IMR-90 (cell line): ENCODE measurements around the gene ANKIB1. TPM values are rescaled to one million over a fixed set of nuclear protein-coding genes. Genes with fewer than 3 reads are reported as not detected.

ENCODE experiments used
- ATAC-seq: fragments of 200-7000 bp; cut with Tn5 transposase; 2 replicates; pipeline ENCODE4 v1.9.1; 2020; ENCODE audit warnings: low read depth, mild to moderate bottlenecking, moderate library complexity
- BruUV-seq: library from RNA; stranded (reverse); fragments of 400-500 nt; replicated peaks from 2 replicates; lab custom pipeline; 2021; lab: Mats Ljungman, UMichigan
- CTCF ChIA-PET: fragments of 300-600 bp; formaldehyde crosslinking; extraction: SDS; loops from one replicate; lab custom pipeline; 2021; ENCODE audit warnings: antibody characterized with exemption; lab: Yijun Ruan, JAX
- POLR2A ChIA-PET: fragments of 300-600 bp; sonication (Branson Sonifier 250); formaldehyde crosslinking; loops from one replicate; lab custom pipeline; 2022; ENCODE audit warnings: antibody characterized with exemption; ENCODE audit not compliant: unreplicated experiment; lab: Charles Lee
- DNase-seq: peaks from one replicate; pipeline ENCODE4 v3.0.0; 2013
- H2AFZ ChIP-seq: replicated peaks from 2 replicates; pipeline ENCODE3; 2013; ENCODE audit warnings: low read length, mild to moderate bottlenecking; ENCODE audit not compliant: poor library complexity
- H2AK5ac ChIP-seq: 2 replicates; pipeline ENCODE4 v1.6.1; 2013; ENCODE audit warnings: low read depth, low read length, inconsistent platforms
- H2AK9ac ChIP-seq: replicated peaks from 2 replicates; pipeline ENCODE3; 2013; ENCODE audit warnings: mild to moderate bottlenecking, low read depth, low read length, moderate library complexity; ENCODE audit not compliant: poor library complexity
- H2BK120ac ChIP-seq: 2 replicates; pipeline ENCODE4 v1.6.1; 2013; ENCODE audit warnings: low read depth, low read length, inconsistent platforms
- H2BK15ac ChIP-seq: 3 replicates; pipeline ENCODE4 v1.6.1; 2013; ENCODE audit warnings: low read depth, low read length, inconsistent platforms
- H2BK20ac ChIP-seq: 2 replicates; pipeline ENCODE4 v1.6.1; 2013; ENCODE audit warnings: low read depth, mild to moderate bottlenecking, inconsistent platforms, low read length, moderate library complexity
- H2BK5ac ChIP-seq: 2 replicates; pipeline ENCODE4 v1.6.1; 2013; ENCODE audit warnings: mild to moderate bottlenecking, low read depth, low read length, inconsistent platforms; ENCODE audit not compliant: poor library complexity, severe bottlenecking
- H3K14ac ChIP-seq: replicated peaks from 2 replicates; pipeline ENCODE4 v1.6.1; 2013; ENCODE audit warnings: low read depth, low read length, inconsistent platforms
- H3K18ac ChIP-seq: 2 replicates; pipeline ENCODE4 v1.6.1; 2013; ENCODE audit warnings: low read depth, low read length, control low read depth
- H3K23ac ChIP-seq: 2 replicates; pipeline ENCODE4 v1.6.1; 2013; ENCODE audit warnings: low read depth, low read length, inconsistent platforms
- H3K27ac ChIP-seq: 2 replicates; pipeline ENCODE4 v1.5.1; 2013; ENCODE audit warnings: mild to moderate bottlenecking, control low read depth, low read length; ENCODE audit not compliant: insufficient read depth
- H3K27me3 ChIP-seq: 2 replicates; pipeline ENCODE4 v1.6.1; 2013; ENCODE audit warnings: low read length; ENCODE audit not compliant: control insufficient read depth, insufficient read depth
- H3K36me3 ChIP-seq: 2 replicates; pipeline ENCODE4 v1.6.1; 2013; ENCODE audit warnings: low read length, mixed read lengths; ENCODE audit not compliant: control insufficient read depth, insufficient read depth
- H3K4ac ChIP-seq: 2 replicates; pipeline ENCODE4 v1.6.1; 2013; ENCODE audit warnings: low read depth, low read length, inconsistent platforms
- H3K4me1 ChIP-seq: 2 replicates; pipeline ENCODE4 v1.6.1; 2013; ENCODE audit warnings: low read length, mixed read lengths; ENCODE audit not compliant: control insufficient read depth, insufficient read depth
- H3K4me2 ChIP-seq: 2 replicates; pipeline ENCODE4 v1.6.1; 2013; ENCODE audit warnings: low read depth, mild to moderate bottlenecking, control low read depth, low read length, moderate library complexity
- H3K4me3 ChIP-seq: 2 replicates; pipeline ENCODE4 v1.5.1; 2013; ENCODE audit warnings: low read depth, mild to moderate bottlenecking, control low read depth, low read length, moderate library complexity; ENCODE audit not compliant: insufficient read depth
- H3K56ac ChIP-seq: 2 replicates; pipeline ENCODE4 v1.6.1; 2013; ENCODE audit warnings: low read length, inconsistent platforms; ENCODE audit not compliant: insufficient read depth; ENCODE audit errors: extremely low read depth
- H3K79me1 ChIP-seq, 2 experiments: 2 replicates each; pipeline ENCODE4 v1.6.1; 2013; ENCODE audit warnings: low read length in 2 of 2, inconsistent platforms in 1 of 2, low read depth in 1 of 2
- H3K9ac ChIP-seq: 2 replicates; pipeline ENCODE4 v1.6.1; 2013; ENCODE audit warnings: low read depth, low read length, control low read depth
- H3K9me1 ChIP-seq: 2 replicates; pipeline ENCODE4 v1.6.1; 2013; ENCODE audit warnings: low read length, inconsistent platforms; ENCODE audit not compliant: insufficient read depth
- H3K9me3 ChIP-seq: 2 replicates; pipeline ENCODE4 v1.6.1; 2013; ENCODE audit warnings: low read length; ENCODE audit not compliant: control insufficient read depth, insufficient read depth
- H4K20me1 ChIP-seq: 2 replicates; pipeline ENCODE4 v1.6.1; 2013; ENCODE audit warnings: low read length, inconsistent platforms; ENCODE audit not compliant: insufficient read depth
- H4K5ac ChIP-seq: 2 replicates; pipeline ENCODE4 v1.6.1; 2013; ENCODE audit warnings: mild to moderate bottlenecking, low read depth, low read length, control low read depth
- H4K8ac ChIP-seq, 2 experiments: 2 replicates each; pipeline ENCODE4 v1.6.1; 2013; ENCODE audit warnings: low read depth in 2 of 2, low read length in 2 of 2, control low read depth in 1 of 2, inconsistent platforms in 1 of 2
- H4K91ac ChIP-seq: 2 replicates; pipeline ENCODE4 v1.6.1; 2013; ENCODE audit warnings: low read depth, low read length, inconsistent platforms; ENCODE audit not compliant: insufficient read depth
- CHD1 ChIP-seq: IDR thresholded peaks from 2 replicates; pipeline ENCODE4 v1.6.1; 2012; ENCODE audit warnings: low read depth, low read length, improper control_type of control experiment
- FOS ChIP-seq: fragments of 150-350 bp; IDR thresholded peaks from 2 replicates; pipeline ENCODE4 v1.6.1; 2016; ENCODE audit warnings: low read depth, low read length
- NFE2L2 ChIP-seq: fragments of 150-350 bp; IDR thresholded peaks from 2 replicates; pipeline ENCODE4 v1.6.1; 2016; ENCODE audit warnings: low read depth, mild to moderate bottlenecking, low read length
- POLR2A ChIP-seq: IDR thresholded peaks from 2 replicates; pipeline ENCODE4 v1.6.1; 2012; ENCODE audit warnings: mild to moderate bottlenecking, low read depth, low read length
- RAD21 ChIP-seq: IDR thresholded peaks from 2 replicates; pipeline ENCODE4 v1.6.1; 2012; ENCODE audit warnings: low read length, improper control_type of control experiment
- WGBS, 2 experiments: methylation state at CpG; one replicate each; pipeline versions ENCODE4 v1.1.5 to v1.1.7; 2013; ENCODE audit warnings: missing lambda C conversion rate in 2 of 2; ENCODE audit not compliant: insufficient read length in 1 of 2; ENCODE audit errors: extremely low coverage in 2 of 2; 5-methylcytosine and 5-hydroxymethylcytosine counted together
- dilution Hi-C: fragments of 300-500 bp; cut with HindIII; formaldehyde crosslinking; loops from one replicate; pipeline ENCODE4 v1.14.3; 2018; ENCODE audit warnings: low sequenced_read_pairs; ENCODE audit not compliant: unreplicated experiment
- in situ Hi-C: fragments of 300-500 bp; cut with MboI; formaldehyde crosslinking; loops from 3 replicates; pipeline ENCODE4 v1.14.3; 2019; ENCODE audit warnings: low sequenced_read_pairs, inconsistent platforms, mixed read lengths
- intact Hi-C: fragments of 100-400 bp; cut with micrococcal nuclease; formaldehyde crosslinking; loops from 2 replicates; pipeline ENCODE4 v1.10.0; 2022
- polyA plus RNA-seq, 3 experiments: library from polyadenylated mRNA; depleted of rRNA; stranded (reverse); fragments of >200 nt; gene quantifications; 2 replicates each; pipeline ENCODE4 v1.2.3, GENCODE V29; 2012; ENCODE audit warnings: low replicate concordance in 1 of 3
- total RNA-seq: library from RNA; depleted of rRNA; stranded (reverse); fragments of >200 nt; gene quantifications from 2 replicates; pipeline ENCODE4 v1.2.3, GENCODE V29; 2012

ANKIB1 gene
- total and polyA plus RNA-seq, 2 of the 4 experiments (the other 2 are of a cell fraction) = 18.7 to 33.9 TPM

DNA sequence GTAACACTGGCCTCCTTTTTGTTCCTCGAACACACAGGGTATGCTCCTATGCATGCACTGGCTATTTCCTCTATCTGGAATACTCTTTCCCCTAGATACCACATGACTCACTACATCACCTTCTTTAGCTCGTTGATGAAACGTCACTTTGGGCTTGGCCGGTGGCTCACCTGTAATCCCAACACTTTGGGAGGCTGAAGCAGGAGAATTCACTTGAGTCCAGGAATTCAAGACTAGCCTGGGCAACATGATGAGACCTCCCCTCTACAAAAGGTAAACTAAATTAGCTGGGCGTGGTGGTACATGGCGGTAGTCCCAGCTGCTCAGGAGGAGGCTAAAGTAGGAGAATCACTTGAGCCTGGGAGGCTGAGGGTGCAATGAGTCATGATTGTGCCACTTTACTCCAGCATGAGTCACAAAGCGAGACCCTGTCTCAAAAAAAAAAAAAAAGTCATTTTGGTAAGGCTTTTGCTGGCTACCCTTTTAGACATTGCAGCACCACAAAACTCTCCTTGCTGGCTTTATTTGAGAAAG, 14.5 kb downstream of the ANKIB1 start:
- dilution Hi-C loops = no loop called here
- TF ChIP-seq RAD21 (no peak), CHD1 (no peak), NFE2L2 (no peak), POLR2A (no peak), FOS (0 out of 2 replicates have a peak, but pooled peaks have one; percentile 5)
- Histone ChIP-seq H3K9me1 (peaks cover 3% of the 10 kb centered on the region; the same call in 1 of the 2 replicates), H3K79me1 (peaks cover 27 to 43% of the 10 kb centered on the region in 2 experiments), H3K4me2 (no peak overlapping the region), H2BK15ac (no peak overlapping the region), H3K9ac (no peak overlapping the region), H3K27ac (no peak overlapping the region), H3K18ac (no peak overlapping the region), H3K9me3 (no peaks in the 10 kb centered on the region), H3K14ac (no peak overlapping the region), H4K91ac (no peak overlapping the region), H2BK120ac (no peak overlapping the region), H2BK5ac (no peak overlapping the region), H2AK5ac (no peak overlapping the region), H3K4me3 (no peak overlapping the region), H2BK20ac (no peak overlapping the region), H3K23ac (no peak overlapping the region), H3K27me3 (no peaks in the 10 kb centered on the region), H4K20me1 (peaks cover 40% of the 10 kb centered on the region; the same call in 1 of the 2 replicates), H2AFZ (no peak overlapping the region), H4K8ac (no peak overlapping the region), H4K5ac (no peak overlapping the region), H3K4ac (no peak overlapping the region), H3K4me1 (no peaks in the 10 kb centered on the region; the same call in 1 of the 2 replicates), H3K36me3 (no peaks in the 10 kb centered on the region), H3K56ac (no peak overlapping the region), H2AK9ac (no peak overlapping the region)
- 89% methylated on average over 1 of the region's 7 CpGs; no CpG with 5 or more reads in 1 of the 2 experiments for WGBS, 2 experiments
- in situ Hi-C loops = no loop called here
- intact Hi-C loops = loop anchor here (5.0 kb wide), 1 partner anchor 52 kb away; no protein-coding TSS in a partner anchor
- BruUV-seq = no TSS peak
- DNase-seq (peak; percentile 29), ATAC-seq (no peak)
- POLR2A ChIA-PET = no interaction called here
- CTCF ChIA-PET = no interaction called here
